Stimulated activated CD8-positive, alpha-beta memory T cell treated with anti-CD3 and anti-CD28 coated beads, Interleukin-15, amount 100 ng/mL, for 1 hour (primary cell): ENCODE results near the gene ELOVL3.
A peak's percentile ranks its signal among the peaks of the same experiment; 100 is the strongest.
"Not testable (repeated sequence)": the region's sequence is repeated elsewhere in the genome, so short reads cannot be mapped to it uniquely, and the experiment has no call there.

Source experiments
- DNase-seq: peaks from one replicate; pipeline ENCODE4 v3.0.0-alpha.2; 2020; ENCODE audit warnings: low read depth

ELOVL3 gene

DNA sequence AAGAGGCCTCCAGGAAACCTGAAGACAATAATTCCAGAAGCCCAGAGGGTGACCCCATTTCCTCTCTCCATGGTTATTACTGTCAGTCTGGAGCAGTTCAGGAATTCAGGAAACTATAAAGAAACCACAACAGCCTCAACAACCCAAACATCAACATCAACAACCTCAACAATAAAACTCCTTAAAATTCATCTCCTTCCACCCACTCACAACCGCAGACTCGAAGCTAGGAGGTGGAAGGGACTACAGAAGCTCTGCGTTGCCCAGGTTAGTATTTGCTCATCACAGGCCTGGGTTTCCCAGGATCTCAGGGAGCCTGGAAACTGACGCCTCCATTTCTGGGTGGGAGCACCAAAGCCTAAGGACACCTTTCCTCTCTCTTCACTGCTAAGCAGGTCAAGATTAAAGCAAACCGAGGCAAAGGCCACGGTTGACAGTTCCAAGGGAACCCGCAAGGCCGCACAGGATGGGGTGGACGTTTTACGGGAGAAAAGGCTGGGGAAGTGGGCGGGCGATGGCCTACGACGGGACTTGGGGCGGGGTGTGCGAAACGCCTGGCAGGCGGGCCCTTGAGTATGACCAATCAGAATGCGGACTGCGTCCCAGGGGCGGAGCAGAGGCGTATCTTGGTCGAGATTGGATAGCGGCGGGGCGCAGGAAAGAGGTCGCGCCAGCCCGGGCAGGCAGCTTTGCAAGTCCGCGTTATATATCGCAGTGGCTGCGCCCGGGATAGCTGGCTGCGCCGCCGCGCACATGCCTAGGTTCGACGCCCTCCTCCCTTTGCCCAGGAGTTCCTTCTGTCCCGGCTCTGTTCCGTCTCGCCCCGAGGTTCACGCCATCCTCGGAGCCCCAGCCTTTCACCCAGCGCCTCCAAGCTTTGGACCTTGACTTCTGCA lies at the start of gene ELOVL3:
TSS of gene ELOVL3 (plus strand) at position 654 of the 896 bp plus-strand sequence. CDS start 250 bp downstream, outside the sequence.
- DNase-seq = peak; percentile 64

DNA sequence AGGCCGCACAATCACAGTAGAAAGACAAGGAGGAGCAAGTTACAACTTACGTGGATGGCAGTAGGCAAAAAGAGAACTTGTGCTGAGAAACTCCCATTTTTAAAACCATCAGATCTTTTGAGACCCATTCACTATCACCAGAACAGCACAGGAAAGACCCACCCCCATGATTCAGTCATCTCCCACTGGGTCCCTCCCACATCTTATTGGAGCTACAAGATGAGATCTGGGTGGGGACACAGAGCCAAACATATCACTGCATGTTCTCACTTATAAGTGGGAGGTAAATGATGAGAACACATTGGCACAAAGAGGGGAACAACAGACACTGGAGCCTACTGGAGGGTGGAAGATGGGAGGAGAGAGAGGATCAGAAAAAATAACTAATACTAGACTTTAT lies 41.5 kb upstream of the ELOVL3 start:
- no peak for DNase-seq

DNA sequence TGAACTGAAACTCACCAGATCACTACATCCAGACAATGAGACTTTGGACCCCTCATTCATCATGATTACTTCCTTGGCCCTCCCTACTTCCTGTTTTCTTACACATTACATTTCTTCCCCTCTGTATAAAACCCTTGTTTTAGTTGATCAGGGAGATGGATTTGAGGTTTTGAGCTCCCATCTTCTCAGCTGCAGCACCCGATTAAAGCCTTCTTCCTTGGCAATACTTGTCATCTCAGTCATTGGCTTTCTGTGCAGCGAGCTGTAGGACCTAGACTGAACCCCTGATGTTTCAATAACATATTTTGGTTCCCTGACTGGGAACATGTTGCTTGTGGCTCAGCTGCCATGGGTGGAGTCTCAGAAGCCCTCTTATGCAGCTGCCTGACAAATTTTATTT lies 40.8 kb upstream of the ELOVL3 start:
- no peak for DNase-seq

GRCh38 chr10:102185811-102186527 lies 40.1 kb upstream of the ELOVL3 start:
- DNase-seq = no peak

GRCh38 chr10:102188298-102188940 lies 37.7 kb upstream of the ELOVL3 start:
- no peak for DNase-seq

DNA sequence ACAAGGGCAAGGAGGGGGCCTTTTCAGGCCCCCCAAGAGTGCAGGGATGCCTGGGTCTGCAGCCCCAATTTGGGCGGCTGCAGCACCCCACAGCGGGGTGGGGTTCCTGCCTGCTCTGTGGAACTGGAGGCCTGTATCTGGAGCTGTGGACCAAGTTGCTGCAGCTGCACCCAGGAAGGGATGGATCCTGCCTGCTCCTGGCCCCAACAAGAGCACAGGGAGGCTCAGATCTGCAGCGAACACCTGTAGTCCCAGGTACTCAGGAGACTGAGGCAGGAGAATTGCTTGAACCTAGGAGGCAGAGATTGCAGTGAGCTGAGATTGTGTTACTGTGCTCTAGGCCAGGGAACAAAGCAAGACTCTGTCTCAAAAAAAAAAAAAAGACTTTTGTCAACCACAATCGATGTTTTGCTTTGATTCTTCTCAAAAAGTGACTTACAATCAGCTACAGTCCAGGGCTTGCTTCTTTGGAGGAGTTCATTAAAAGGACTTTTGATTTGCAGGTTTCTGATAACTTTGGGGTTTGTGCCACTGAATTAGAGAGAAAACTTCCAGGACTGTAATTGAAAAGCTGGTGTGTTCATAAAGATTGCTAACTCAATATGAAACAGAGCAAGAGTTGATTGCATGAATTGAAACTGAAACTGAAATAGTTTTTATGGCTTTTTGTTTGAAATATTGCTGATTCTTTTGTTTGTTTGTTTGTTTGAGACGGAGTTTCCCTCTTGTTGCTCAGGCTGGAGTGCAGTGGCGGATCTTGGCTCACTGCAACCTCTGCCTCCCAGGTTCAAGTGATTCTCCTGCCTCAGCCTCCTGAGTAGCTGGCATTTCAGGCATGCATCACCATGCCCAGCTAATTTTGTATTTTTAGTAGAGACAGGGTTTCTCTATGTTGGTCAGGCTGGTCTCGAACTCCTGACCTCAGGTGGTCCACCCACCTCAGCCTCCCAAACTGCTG lies 36.9 kb upstream of the ELOVL3 start:
- DNase-seq = not testable (repeated sequence)

GRCh38 chr10:102191956-102192355 lies 34.1 kb upstream of the ELOVL3 start:
- no peak for DNase-seq

DNA sequence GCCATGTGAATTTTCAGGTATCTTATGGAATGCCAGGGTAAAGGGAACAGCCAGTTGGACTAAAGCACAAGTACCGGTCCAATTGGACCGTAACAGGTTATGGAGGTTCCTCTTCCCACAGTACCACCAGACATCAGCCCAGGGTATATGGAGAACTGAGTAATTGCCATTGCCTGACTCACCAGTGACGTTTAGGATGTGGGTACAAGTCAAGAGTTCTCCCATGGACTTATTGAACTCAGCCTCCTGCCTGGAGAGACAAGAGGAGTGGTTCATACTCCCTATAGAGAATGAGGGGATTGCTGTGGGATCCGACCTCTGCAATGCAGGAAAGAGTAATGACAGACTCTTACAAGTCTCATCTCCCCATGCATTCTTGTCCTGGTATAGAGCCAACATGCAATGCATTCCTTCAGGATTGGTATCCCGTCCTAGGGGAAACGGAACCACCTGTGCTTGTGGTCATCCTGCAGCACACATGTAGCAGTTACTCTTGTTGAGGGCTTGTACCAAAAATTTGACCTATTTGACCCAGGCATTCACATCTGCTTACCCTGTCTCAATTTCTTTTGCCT lies 30.7 kb upstream of the ELOVL3 start:
- no peak for DNase-seq

DNA sequence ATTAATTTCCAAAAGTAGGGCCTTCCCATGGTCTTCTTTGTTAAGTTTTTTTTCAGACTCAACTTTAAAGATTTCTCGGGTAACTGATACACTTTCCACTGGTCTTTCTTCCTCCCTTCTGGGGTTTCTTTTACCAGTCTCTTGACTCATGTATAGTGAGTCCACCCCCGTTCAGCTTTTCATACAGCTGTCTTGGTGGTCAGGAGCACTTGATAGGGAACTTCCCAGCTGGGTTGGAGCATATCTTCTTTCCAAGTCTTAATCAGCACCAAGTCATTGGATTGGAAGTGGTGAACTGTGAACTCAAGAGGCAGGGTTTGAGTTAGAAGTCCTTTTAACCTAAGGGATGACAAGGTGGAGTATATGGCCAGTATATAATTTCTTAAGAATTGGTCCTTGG lies 29.2 kb upstream of the ELOVL3 start:
- DNase-seq = no peak

DNA sequence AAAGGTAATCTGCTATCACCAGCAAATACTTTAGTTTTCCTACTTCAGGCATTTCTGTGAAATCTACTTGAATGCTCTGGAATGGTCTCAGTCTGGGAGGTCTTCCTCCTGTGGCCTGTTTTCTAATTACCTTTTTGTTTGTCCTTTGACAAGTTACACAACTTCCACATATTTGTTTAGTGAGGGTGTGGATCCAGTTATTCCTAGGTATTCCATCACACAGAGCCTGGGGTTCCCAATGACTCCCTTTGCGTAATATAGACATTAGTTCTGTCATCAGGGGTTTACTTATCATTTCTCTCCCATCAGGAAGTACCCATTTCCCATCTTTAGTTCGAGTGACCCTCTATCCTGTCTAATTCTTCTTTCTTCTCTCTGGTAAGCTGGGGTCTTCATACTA lies 28.1 kb upstream of the ELOVL3 start:
- no peak for DNase-seq

DNA sequence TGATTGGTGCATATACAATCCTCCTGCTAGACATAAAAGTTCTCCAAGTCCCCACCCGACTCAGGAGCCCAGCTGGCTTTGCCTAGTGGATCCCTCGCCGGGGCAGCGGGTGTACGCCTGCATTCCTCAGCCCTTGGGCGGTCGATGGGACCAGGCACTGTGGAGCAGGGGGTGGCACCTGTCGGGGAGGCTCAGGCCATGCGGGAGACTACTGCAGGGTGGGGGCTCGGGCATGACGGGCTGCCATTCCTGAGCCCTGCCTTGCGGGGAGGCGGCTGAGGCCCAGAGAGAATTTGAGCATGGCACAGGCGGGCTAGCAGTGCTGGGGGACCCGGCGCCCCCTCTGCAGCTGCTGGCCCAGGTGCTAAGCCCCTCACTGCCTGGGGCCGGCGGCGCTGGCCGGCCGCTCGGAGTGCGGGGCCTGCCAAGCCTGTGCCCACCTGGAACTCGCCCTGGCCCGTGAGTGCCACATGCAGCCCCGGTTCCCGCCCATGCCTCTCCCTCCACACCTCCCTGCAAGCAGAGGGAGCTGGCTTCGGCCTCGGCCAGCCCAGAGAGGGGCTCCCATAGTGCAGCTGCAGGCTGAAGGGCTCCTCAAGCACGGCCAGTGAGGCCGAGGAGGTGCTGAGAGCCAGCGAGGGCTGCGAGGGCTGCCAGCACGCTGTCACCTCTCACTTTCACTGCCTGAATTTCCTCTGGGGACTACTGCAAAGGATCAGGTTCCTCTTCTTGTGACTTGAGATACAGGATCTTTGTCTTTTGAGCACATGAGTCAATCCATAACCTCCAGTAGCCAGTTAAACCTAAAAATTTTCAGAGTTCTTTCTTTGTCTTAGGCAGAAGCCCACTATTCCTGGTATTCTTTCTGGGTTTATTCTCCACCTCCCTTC lies 25.1 kb upstream of the ELOVL3 start:
- no peak for DNase-seq

DNA sequence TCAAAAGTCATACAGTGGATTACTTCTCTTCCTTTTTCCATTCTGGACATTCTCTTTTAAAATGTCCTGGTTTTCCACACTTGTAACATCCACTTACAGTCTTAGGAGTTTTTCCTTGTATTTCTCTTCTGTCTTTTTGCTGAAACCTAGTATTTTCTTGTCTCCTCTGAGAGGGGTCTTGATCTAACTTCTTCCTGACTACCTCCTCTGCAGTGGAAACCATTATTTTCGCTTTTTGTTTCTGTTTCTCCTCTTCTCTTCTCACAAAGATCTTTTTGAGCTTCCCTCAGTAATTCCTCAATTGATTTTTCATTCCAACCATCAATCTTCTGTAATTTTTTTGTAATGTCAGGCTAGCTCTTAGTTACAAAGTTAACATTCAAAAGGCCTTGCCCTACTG lies 23.7 kb upstream of the ELOVL3 start:
- no peak for DNase-seq

- DNase-seq = no peak
Observed at GRCh38 chr10:102208311-102209035, 17.6 kb upstream of the ELOVL3 start.

DNA sequence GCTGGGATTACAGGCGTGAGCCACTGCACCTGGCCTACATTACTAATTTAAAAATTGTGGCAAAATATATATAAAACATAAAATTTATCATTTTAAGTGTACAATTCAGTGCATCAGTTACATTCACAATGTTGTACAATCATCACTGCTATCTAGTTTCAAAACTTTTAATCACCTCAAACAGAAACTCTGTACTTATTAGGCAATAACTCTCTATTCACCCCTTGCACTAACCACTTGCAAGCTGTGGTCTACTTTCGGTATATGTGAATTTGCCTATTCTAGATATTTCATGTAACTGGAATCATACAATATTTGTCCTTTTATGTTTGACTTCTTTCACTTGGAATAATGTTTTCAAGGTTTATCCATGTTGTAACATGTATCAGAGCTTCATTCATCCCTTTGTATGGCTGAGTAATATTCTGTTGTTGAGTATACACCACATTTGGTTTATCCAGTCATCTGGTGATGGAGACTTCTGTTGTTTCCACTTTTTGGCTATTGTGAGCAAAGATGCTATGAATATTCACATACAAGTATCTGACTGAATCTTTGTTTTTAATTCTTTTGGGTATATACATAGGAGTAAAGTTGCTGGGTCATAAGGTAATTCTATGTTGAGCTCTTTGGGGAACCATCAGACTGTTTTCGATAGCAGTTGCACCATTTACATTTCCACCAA lies 14.3 kb upstream of the ELOVL3 start:
- DNase-seq = no peak

GRCh38 chr10:102213599-102213998 lies 12.5 kb upstream of the ELOVL3 start:
- not testable (repeated sequence) for DNase-seq

- DNase-seq = no peak
Observed at GRCh38 chr10:102219370-102219769, 6.7 kb upstream of the ELOVL3 start.

DNA sequence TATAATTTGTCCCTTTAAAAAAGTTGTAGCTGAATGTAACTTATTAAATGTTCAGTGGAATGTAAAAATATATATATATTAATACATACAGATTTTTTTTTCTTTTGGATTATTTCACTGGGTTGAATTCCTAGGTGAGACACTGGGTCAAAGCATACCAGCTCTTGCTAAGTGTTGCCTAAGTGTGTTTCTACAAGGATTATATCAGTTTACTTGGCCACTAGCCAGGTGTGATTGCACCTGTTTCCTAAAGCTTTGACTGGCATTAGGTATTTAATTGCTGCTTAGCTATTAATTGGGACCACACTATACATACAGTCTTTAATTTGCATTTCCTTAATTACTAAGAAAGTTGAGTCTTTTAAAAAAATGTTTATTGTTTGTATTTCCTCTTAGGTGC lies 5.5 kb upstream of the ELOVL3 start:
- DNase-seq = no peak

DNA sequence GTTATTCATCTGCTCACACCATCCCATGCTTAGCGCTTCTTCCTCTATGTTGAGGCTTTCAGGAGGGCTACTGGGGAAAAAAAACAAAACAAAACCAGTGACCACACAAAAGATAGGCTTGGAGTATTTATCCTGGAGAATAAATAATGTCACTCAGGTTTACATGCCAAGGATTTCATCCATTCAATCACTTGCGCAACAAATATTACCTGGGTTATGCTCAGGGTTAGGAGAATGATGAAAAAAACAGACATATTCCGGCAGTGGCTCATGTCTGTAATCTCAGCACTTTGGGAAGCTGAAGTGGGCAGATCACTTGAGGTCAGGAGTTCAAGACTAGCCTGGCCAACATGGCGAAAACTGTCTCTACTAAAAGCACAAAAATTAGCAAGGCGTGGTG lies 3.3 kb upstream of the ELOVL3 start:
- no peak for DNase-seq

GRCh38 chr10:102226542-102226870 lies 407 bp downstream of the ELOVL3 start:
- DNase-seq = no peak
